Right lobe of liver (tissue), 6 donors: Measurements from ENCODE around the gene C9. TPM values are rescaled to one million over a fixed set of nuclear protein-coding genes. Genes with fewer than 3 reads are reported as not detected.
A peak's percentile ranks its signal among the peaks of the same experiment; 100 is the strongest.
"Not testable (repeated sequence)": the region's sequence is repeated elsewhere in the genome, so short reads cannot be mapped to it uniquely, and the experiment has no call there.

Experiments used
- ATAC-seq, 4 donors: fragments of 200-7000 bp; cut with Tn5 transposase; one replicate each; pipeline ENCODE4 v1.9.1; 2020; ENCODE audit warnings: mild to moderate bottlenecking in 4 of 4, moderate library complexity in 4 of 4
- DNase-seq, 3 donors: peaks; one replicate each; pipeline ENCODE4 v3.0.0-alpha.2; 2020
- H3K27ac ChIP-seq, 3 donors: fragments of 200-600 bp; one replicate each; pipeline ENCODE4 v1.8.0; 2022
- H3K27me3 ChIP-seq, 2 donors: fragments of 200-600 bp; one replicate each; pipeline ENCODE4 v1.8.0; 2022
- H3K36me3 ChIP-seq, 4 donors: fragments of 200-600 bp; sonication (generic) in 1 of 4; one replicate each; pipeline versions ENCODE4 v1.5.1 to v1.8.0; 2017 to 2022; ENCODE audit warnings: control low read depth in 1 of 4
- H3K4me1 ChIP-seq, 4 donors: fragments of 200-600 bp; sonication (generic) in 1 of 4; one replicate each; pipeline versions ENCODE4 v1.5.1 to v1.8.0; 2017 to 2022; ENCODE audit warnings: control low read depth in 1 of 4
- H3K4me3 ChIP-seq, 3 donors: fragments of 200-600 bp; one replicate each; pipeline ENCODE4 v1.8.0; 2022
- H3K9me3 ChIP-seq, 4 donors: fragments of 200-600 bp; sonication (generic) in 1 of 4; one replicate each; pipeline versions ENCODE4 v1.5.1 to v1.8.0; 2017 to 2022; ENCODE audit warnings: control low read depth in 1 of 4
- POLR2A ChIP-seq: fragments of 450-650 bp; IDR thresholded peaks from one replicate; pipeline ENCODE4 v1.6.1; 2017; ENCODE audit warnings: antibody characterized with exemption, mild to moderate bottlenecking
- WGBS: methylation state at CpG from one replicate; pipeline ENCODE4 v1.1.6; 2018; ENCODE audit warnings: low coverage, low lambda C conversion rate; ENCODE audit not compliant: insufficient coverage; ENCODE audit errors: missing lambda C conversion rate; 5-methylcytosine and 5-hydroxymethylcytosine counted together
- intact Hi-C, 2 donors: fragments of 100-400 bp; cut with DNase I; formaldehyde crosslinking; loops; one replicate each; pipeline versions ENCODE4 v1.11.2 to v1.14.1; 2022
- total RNA-seq, 6 experiments: library from RNA; depleted of rRNA in 2 of 6; stranded (reverse); fragments of >200 nt in 2 of 6; fragmentation: NEBNext Ultra II Directional in 3 of 6; extraction: Animal tissue kit (Norgen Biotek cat#: 25700) in 3 of 6; gene quantifications; one replicate each; pipeline versions ENCODE4 v1.1.0 to v1.2.4, GENCODE V29; 2016 to 2023
- TF ChIP-seq, protein P1 (sequence below), 4 donors: fragments of 200-600 bp in 3 of 4; fragments of 450-650 bp in 1 of 4; IDR thresholded peaks; one replicate each; pipeline versions ENCODE4 v1.5.1 to v1.8.0; 2016 to 2022; ENCODE audit warnings: antibody characterized with exemption in 4 of 4, mild to moderate bottlenecking in 2 of 4
- donor health status: DM: no; HTN: yes; CAD: no.
- donor health status: DM: no; HTN: no; CAD: no.
- donor health status: DM: no; HTN: no; CAD: no.
- donor health status: DM: no; HTN: yes; CAD: no.
- donor health status: DM: no; HTN: yes; CAD: no.

C9 gene
- total RNA-seq, 6 experiments from 2014 or later = 926 to 1,698 (median 1,449) TPM

DNA sequence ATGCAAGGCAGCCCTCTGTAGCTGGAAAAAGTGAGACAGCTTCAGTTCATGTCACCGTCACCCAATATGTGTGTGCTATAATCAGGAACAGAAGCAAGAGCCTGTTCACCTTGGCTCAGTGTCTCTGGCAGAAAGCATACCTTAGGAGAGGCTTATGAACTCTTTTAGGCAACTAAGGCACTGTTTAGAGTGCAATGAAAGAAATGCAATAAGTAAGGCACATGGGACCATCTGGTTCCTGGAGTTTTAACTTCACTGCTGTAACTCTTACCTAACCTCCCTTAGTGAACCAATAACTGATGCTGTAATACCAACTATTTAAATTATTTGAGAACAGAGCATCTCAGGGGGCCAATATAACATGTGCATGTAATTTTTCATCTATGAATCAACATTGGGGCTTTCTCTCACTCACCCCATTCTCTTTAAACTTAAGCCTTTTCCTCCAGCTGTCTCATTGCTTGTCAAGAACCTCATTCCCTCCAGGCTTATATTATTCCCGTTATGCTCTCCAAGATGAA lies 32.4 kb downstream of the C9 start:
- intact Hi-C loops = no loop called here
- H3K4me1 ChIP-seq = peaks cover 0 to 1% (median 0%) of the 10 kb centered on the region in 4 donors
- no peak overlapping the region for H3K4me3 ChIP-seq
- 92% methylated on average over 2 of the region's 2 CpGs for WGBS
- no peak for TF ChIP-seq POLR2A
- TF ChIP-seq, protein P1, sequence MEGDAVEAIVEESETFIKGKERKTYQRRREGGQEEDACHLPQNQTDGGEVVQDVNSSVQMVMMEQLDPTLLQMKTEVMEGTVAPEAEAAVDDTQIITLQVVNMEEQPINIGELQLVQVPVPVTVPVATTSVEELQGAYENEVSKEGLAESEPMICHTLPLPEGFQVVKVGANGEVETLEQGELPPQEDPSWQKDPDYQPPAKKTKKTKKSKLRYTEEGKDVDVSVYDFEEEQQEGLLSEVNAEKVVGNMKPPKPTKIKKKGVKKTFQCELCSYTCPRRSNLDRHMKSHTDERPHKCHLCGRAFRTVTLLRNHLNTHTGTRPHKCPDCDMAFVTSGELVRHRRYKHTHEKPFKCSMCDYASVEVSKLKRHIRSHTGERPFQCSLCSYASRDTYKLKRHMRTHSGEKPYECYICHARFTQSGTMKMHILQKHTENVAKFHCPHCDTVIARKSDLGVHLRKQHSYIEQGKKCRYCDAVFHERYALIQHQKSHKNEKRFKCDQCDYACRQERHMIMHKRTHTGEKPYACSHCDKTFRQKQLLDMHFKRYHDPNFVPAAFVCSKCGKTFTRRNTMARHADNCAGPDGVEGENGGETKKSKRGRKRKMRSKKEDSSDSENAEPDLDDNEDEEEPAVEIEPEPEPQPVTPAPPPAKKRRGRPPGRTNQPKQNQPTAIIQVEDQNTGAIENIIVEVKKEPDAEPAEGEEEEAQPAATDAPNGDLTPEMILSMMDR (IDR thresholded peaks at IDR 0.05) = no peak
- DNase-seq (no peak), ATAC-seq (peak in 2 of 4 donors; percentile 5 to 30)
- no peak overlapping the region for H3K27ac ChIP-seq
- no peaks in the 10 kb centered on the region for H3K9me3 ChIP-seq
- no peaks in the 10 kb centered on the region for H3K27me3 ChIP-seq
- peaks cover 3 to 74% (median 33%) of the 10 kb centered on the region in 4 donors for H3K36me3 ChIP-seq

DNA sequence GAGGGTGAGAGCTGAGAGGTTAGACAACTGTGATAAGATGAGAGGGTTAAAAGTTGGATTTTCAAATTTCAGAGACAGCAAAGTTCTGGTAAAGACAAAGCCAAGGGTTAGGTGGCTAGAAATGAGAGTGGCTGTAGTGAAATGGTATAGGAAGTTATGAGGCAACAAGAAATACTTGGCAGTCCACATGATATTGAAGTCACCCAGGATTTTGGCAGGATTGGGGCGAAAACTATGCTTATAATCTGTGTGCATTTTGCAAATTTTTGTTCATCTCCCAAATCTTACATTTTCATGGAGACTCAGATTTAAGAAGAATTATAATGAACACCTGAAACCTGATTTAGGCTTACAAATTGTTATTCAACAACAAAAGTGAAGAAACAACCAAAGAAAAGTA lies 35.6 kb downstream of the C9 start:
- no peak for DNase-seq
- intact Hi-C loops = no loop called here

GRCh38 chr5:39323542-39323941 lies 40.8 kb downstream of the C9 start:
- ATAC-seq (no peak), DNase-seq (no peak)
- TF ChIP-seq, protein P1 (IDR thresholded peaks at IDR 0.05) = no peak
- no peak for TF ChIP-seq POLR2A
- H3K4me3 ChIP-seq = no peak overlapping the region
- intact Hi-C loops = no loop called here
- no peaks in the 10 kb centered on the region for H3K9me3 ChIP-seq
- H3K4me1 ChIP-seq = no peaks in the 10 kb centered on the region
- H3K36me3 ChIP-seq = peaks cover 0 to 61% (median 25%) of the 10 kb centered on the region in 4 donors
- no peak overlapping the region for H3K27ac ChIP-seq
- WGBS = 56% methylated on average over 3 of the region's 3 CpGs
- no peaks in the 10 kb centered on the region for H3K27me3 ChIP-seq

More for the DNA sequence above, 35.6 kb downstream of the C9 start:
- WGBS = 67% methylated on average over 1 of the region's 1 CpG
- Histone ChIP-seq H3K36me3 (peaks cover 3 to 66% (median 31%) of the 10 kb centered on the region in 4 donors), H3K27me3 (no peaks in the 10 kb centered on the region), H3K4me3 (no peak overlapping the region), H3K27ac (no peak overlapping the region), H3K9me3 (no peaks in the 10 kb centered on the region), H3K4me1 (no peaks in the 10 kb centered on the region)
- no peak for TF ChIP-seq POLR2A
- TF ChIP-seq, protein P1 (IDR thresholded peaks at IDR 0.05) = no peak
- no peak for ATAC-seq

DNA sequence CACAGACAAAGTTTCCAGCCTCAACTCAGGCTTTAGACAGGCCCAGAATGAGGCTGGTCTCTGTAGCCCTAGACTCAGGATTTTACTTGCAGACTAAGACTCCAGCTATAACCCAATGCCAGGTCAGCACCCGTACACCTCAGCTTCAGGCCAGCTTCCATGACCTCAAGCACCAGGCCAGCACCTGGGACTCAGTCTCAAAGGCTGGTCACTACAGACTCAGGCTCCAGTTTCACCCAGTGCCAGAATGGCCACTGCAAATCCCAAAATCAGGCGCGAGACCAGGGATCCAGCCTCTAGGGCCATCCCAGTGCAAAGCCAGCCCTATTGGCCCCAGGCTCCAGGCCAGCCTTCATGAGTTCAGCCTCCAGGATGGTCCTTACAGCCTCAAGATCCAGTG lies 44.9 kb downstream of the C9 start:
- WGBS = 89% methylated on average over 3 of the region's 3 CpGs
- DNase-seq (no peak), ATAC-seq (peak; percentile 29 to 53 (median 38))
- H3K27ac ChIP-seq = no peak overlapping the region
- H3K9me3 ChIP-seq = no peaks in the 10 kb centered on the region
- H3K36me3 ChIP-seq = peaks cover 0 to 77% (median 28%) of the 10 kb centered on the region in 4 donors
- intact Hi-C loops = no loop called here
- H3K4me3 ChIP-seq = no peak overlapping the region
- H3K4me1 ChIP-seq = no peaks in the 10 kb centered on the region
- TF ChIP-seq, protein P1 (IDR thresholded peaks at IDR 0.05) = no peak
- no peak for TF ChIP-seq POLR2A
- H3K27me3 ChIP-seq = no peaks in the 10 kb centered on the region

DNA sequence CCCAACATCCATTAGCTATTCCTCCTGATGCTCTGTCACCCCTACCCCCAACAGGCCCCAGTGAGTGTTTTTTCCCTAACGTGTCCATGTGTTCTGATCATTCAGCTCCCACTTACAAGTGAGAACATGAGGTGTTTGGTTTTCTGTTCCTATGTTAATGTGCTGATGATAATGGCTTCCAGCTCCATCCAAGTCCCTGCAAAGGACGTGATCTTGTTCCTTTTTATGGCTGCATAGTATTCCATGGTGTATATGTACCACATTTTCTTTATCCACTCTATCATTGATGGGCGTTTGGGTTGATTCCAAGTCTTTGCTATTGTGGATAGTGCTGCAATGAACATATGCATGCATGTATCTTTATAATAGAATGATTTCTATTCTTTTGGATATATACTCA lies 47.8 kb downstream of the C9 start:
- H3K27me3 ChIP-seq, H3K4me1 ChIP-seq, intact Hi-C loops, DNase-seq, H3K9me3 ChIP-seq, H3K4me3 ChIP-seq, H3K27ac ChIP-seq: not testable (repeated sequence)
- ATAC-seq = peak in 1 of 4 donors; percentile 7
- WGBS = 96% methylated on average over 3 of the region's 3 CpGs
- H3K36me3 ChIP-seq = peaks cover 0 to 86% (median 41%) of the 10 kb centered on the region in 4 donors
